HCT116 (cell line): ENCODE results near the gene PPP1R37. TPM values are rescaled to one million over a fixed set of nuclear protein-coding genes. Genes with fewer than 3 reads are reported as not detected.

ENCODE experiments used
- ATAC-seq: fragments of 200-7000 bp; cut with Tn5 transposase; 2 replicates; pipeline ENCODE4 v1.9.1; 2020; ENCODE audit warnings: mild to moderate bottlenecking, moderate library complexity
- BruUV-seq: library from RNA; stranded (reverse); fragments of 400-500 nt; replicated peaks from 2 replicates; lab custom pipeline; 2021; lab: Mats Ljungman, UMichigan
- CTCF ChIA-PET: fragments of 300-600 bp; sonication (Branson Sonifier 250); formaldehyde crosslinking; loops from one replicate; lab custom pipeline; 2021; ENCODE audit warnings: antibody characterized with exemption; lab: Charles Lee
- POLR2A ChIA-PET: fragments of 300-600, 350-600 bp; sonication (Branson Sonifier 250); formaldehyde crosslinking; loops from one replicate; lab custom pipeline; 2021; ENCODE audit warnings: antibody characterized with exemption; lab: Charles Lee
- RAD21 ChIA-PET, 2 experiments: fragments of 300-600 bp; sonication (Branson Sonifier 250); formaldehyde crosslinking; loops; one replicate each; lab custom pipeline; 2023; ENCODE audit warnings: low total read pairs in 2 of 2; ENCODE audit not compliant: uncharacterized antibody in 2 of 2, unreplicated experiment in 2 of 2, low non-redundant PET in 1 of 2; lab: Charles Lee
- DNase-seq: peaks from one replicate; pipeline ENCODE4 v3.0.0-alpha.2; 2010; ENCODE audit warnings: low read depth, low spot score
- H2AFZ ChIP-seq: fragments of 200-600 bp; shearing (Covaris generic), sonication (generic); 2 replicates; pipeline ENCODE4 v1.6.1; 2017; ENCODE audit warnings: low read depth, mixed run types, mixed read lengths, antibody characterized with exemption, low read length; ENCODE audit not compliant: poor library complexity, severe bottlenecking
- H3K27ac ChIP-seq: 2 replicates; pipeline ENCODE4 v1.5.1; 2012; ENCODE audit warnings: low read depth, low read length
- H3K27me3 ChIP-seq: fragments of 200-600 bp; sonication (generic); 2 replicates; pipeline ENCODE4 v1.6.1; 2016; ENCODE audit warnings: mixed run types, low read length, mixed read lengths; ENCODE audit not compliant: insufficient read depth
- H3K36me3 ChIP-seq, 2 experiments: fragments of 200-500 bp in 1 of 2; fragments of 200-600 bp in 1 of 2; sonication (Bioruptor generic) in 1 of 2; sonication (generic) in 1 of 2; 2 replicates each; pipeline versions ENCODE4 v1.5.1 to v1.6.1; 2014 to 2016; ENCODE audit warnings: low read length in 2 of 2, inconsistent platforms in 1 of 2, mixed read lengths in 1 of 2, mixed run types in 1 of 2; ENCODE audit not compliant: insufficient read depth in 2 of 2, control insufficient read depth in 1 of 2
- H3K4me1 ChIP-seq, 2 experiments: fragments of 200-600 bp in 1 of 2; sonication (generic) in 1 of 2; 2 replicates each; pipeline versions ENCODE4 v1.5.1 to v1.6.1; 2012 to 2017; ENCODE audit warnings: low read length in 2 of 2, inconsistent platforms in 1 of 2, mild to moderate bottlenecking in 1 of 2, mixed read lengths in 1 of 2, mixed run types in 1 of 2, moderate library complexity in 1 of 2; ENCODE audit not compliant: insufficient read depth in 2 of 2, control insufficient read depth in 1 of 2
- H3K4me2 ChIP-seq: fragments of 200-600 bp; sonication (generic); 2 replicates; pipeline ENCODE4 v1.6.1; 2017; ENCODE audit warnings: mixed run types, low read length, mixed read lengths
- H3K4me3 ChIP-seq, 2 experiments: fragments of 200-600 bp in 1 of 2; sonication (generic) in 1 of 2; replicated peaks in 1 of 2; 2 replicates each; pipeline ENCODE4 v1.5.1; 2011 to 2016; ENCODE audit warnings: low read length in 2 of 2, control low read depth in 1 of 2, low read depth in 1 of 2, mild to moderate bottlenecking in 1 of 2, mixed read lengths in 1 of 2, mixed run types in 1 of 2
- H3K79me2 ChIP-seq: fragments of 200-600 bp; sonication (generic); 2 replicates; pipeline ENCODE4 v1.6.1; 2017; ENCODE audit warnings: mild to moderate bottlenecking, mixed run types, low read length, moderate library complexity, mixed read lengths; ENCODE audit not compliant: insufficient read depth
- H3K9ac ChIP-seq: fragments of 200-600 bp; sonication (generic); 2 replicates; pipeline ENCODE4 v1.6.1; 2016; ENCODE audit warnings: low read length, mixed read lengths
- H3K9me2 ChIP-seq: fragments of 200-600 bp; sonication (generic), shearing (Covaris generic); 2 replicates; pipeline ENCODE4 v1.6.1; 2017; ENCODE audit warnings: mixed run types, mild to moderate bottlenecking, moderate library complexity; ENCODE audit not compliant: insufficient read depth
- H3K9me3 ChIP-seq, 2 experiments: fragments of 200-500 bp in 1 of 2; fragments of 200-600 bp in 1 of 2; sonication (Bioruptor generic) in 1 of 2; sonication (generic) in 1 of 2; 2 replicates each; pipeline ENCODE4 v1.6.1; 2014 to 2017; ENCODE audit warnings: low read length in 2 of 2, mixed read lengths in 2 of 2, inconsistent platforms in 1 of 2, low read depth in 1 of 2, mild to moderate bottlenecking in 1 of 2, mixed run types in 1 of 2, moderate library complexity in 1 of 2; ENCODE audit not compliant: control insufficient read depth in 1 of 2, insufficient read depth in 1 of 2
- H4K20me1 ChIP-seq: fragments of 200-600 bp; sonication (generic), shearing (Covaris generic); 2 replicates; pipeline ENCODE4 v1.6.1; 2017; ENCODE audit warnings: mixed run types, mild to moderate bottlenecking, moderate library complexity; ENCODE audit not compliant: insufficient read depth
- EGR1 ChIP-seq: IDR thresholded peaks from 2 replicates; pipeline ENCODE4 v1.6.1; 2012; ENCODE audit warnings: low read depth
- EZH2 ChIP-seq: fragments of 200-600 bp; sonication (generic); IDR thresholded peaks from 2 replicates; pipeline ENCODE4 v1.6.1; 2017; ENCODE audit warnings: antibody characterized with exemption, mixed run types
- EZH2phosphoT487 ChIP-seq: fragments of 200-600 bp; IDR thresholded peaks from 2 replicates; pipeline ENCODE4 v1.6.1; 2018; ENCODE audit warnings: antibody characterized with exemption, borderline replicate concordance
- FOSL1 ChIP-seq: IDR thresholded peaks from 2 replicates; pipeline ENCODE4 v1.6.1; 2012; ENCODE audit warnings: low read depth
- MAX ChIP-seq: IDR thresholded peaks from 2 replicates; pipeline ENCODE4 v1.6.1; 2012
- POLR2A ChIP-seq: IDR thresholded peaks from 2 replicates; pipeline ENCODE4 v1.7.0; 2011; ENCODE audit warnings: borderline replicate concordance; ENCODE audit not compliant: insufficient read depth, insufficient read length; ENCODE audit errors: extremely low read depth
- SIN3A ChIP-seq: IDR thresholded peaks from 2 replicates; pipeline ENCODE4 v1.6.1; 2012; ENCODE audit warnings: low read depth
- SP1 ChIP-seq: IDR thresholded peaks from 2 replicates; pipeline ENCODE4 v1.6.1; 2012; ENCODE audit warnings: low read depth
- SRF ChIP-seq: IDR thresholded peaks from 2 replicates; pipeline ENCODE4 v1.6.1; 2012; ENCODE audit warnings: low read depth
- TCF7L2 ChIP-seq: IDR thresholded peaks from 2 replicates; pipeline ENCODE4 v1.7.0; 2011; ENCODE audit warnings: borderline replicate concordance, inconsistent platforms; ENCODE audit not compliant: insufficient read depth, insufficient read length; ENCODE audit errors: extremely low read depth
- ZFX ChIP-seq: fragments of 450-650 bp; IDR thresholded peaks from 2 replicates; pipeline ENCODE4 v1.6.1; 2017
- ZNF274 ChIP-seq: fragments of 200-500 bp; sonication (Bioruptor generic); IDR thresholded peaks from 2 replicates; pipeline ENCODE4 v1.6.1; 2014; ENCODE audit warnings: mild to moderate bottlenecking, low read depth, low read length, inconsistent platforms
- intact Hi-C: fragments of 100-400 bp; cut with micrococcal nuclease; formaldehyde crosslinking; loops from 2 replicates; pipeline ENCODE4 v1.10.0; 2022
- total RNA-seq: library from RNA; stranded (reverse); gene quantifications from one replicate; pipeline ENCODE4 v1.2.1, GENCODE V29; 2021; ENCODE audit not compliant: unreplicated experiment
- TF ChIP-seq, protein P1 (sequence below): IDR thresholded peaks from 2 replicates; pipeline ENCODE4 v1.6.1; 2011; ENCODE audit warnings: mild to moderate bottlenecking, low read length, moderate library complexity; ENCODE audit not compliant: insufficient replicate concordance; ENCODE audit errors: extremely low read depth
- TF ChIP-seq, protein P2 (sequence below), 3 experiments: fragments of 200-600 bp in 1 of 3; sonication (generic) in 1 of 3; IDR thresholded peaks in 2 of 3; conservative IDR thresholded peaks in 1 of 3; 2 replicates each; pipeline ENCODE4 v1.5.1; 2012 to 2017; ENCODE audit warnings: low read depth in 2 of 3, low read length in 2 of 3, antibody characterized with exemption in 1 of 3, borderline replicate concordance in 1 of 3, control low read depth in 1 of 3, mild to moderate bottlenecking in 1 of 3, mixed read lengths in 1 of 3, mixed run types in 1 of 3, moderate library complexity in 1 of 3; ENCODE audit not compliant: insufficient read depth in 1 of 3

The PPP1R37 gene
- total RNA-seq, 1 experiment from 2014 or later: 32.7 TPM

DNA sequence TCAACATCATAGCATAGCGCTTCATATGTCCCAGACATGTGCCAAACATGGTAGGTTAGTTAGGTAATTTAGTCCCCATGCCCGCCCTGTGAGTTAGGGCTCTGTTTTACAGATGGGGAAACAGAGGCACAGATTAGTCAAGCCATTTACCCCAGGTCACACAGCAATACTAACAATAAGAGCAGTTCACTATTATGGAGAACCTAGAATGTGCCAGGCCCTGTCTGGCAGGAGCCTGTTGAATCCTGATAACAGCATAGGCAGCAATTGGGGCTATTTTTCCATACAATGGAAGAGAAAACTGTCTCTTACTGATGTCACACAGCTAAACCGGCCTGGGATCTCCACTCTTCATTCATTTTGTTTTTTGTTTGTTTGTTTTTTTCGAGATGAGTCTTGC is 6.5 kb upstream of the PPP1R37 start:
- Histone ChIP-seq H3K4me3 (no peak overlapping the region), H3K79me2 (peaks cover 66% of the 10 kb centered on the region), H2AFZ (no peak overlapping the region), H3K27ac (no peak overlapping the region), H3K4me2 (no peak overlapping the region), H3K9me2 (no peaks in the 10 kb centered on the region), H3K4me1 (peaks cover 4 to 17% of the 10 kb centered on the region in 2 experiments; a peak in 3 of 4 replicates), H4K20me1 (no peaks in the 10 kb centered on the region), H3K9me3 (no peaks in the 10 kb centered on the region), H3K27me3 (no peaks in the 10 kb centered on the region), H3K36me3 (peaks cover 2 to 32% of the 10 kb centered on the region in 2 experiments; a peak in 2 of 4 replicates), H3K9ac (no peak overlapping the region)
- CTCF ChIA-PET: no interaction called here
- RAD21 ChIA-PET: no interaction called here
- DNase-seq (no peak), ATAC-seq (no peak)
- no peak for TF ChIP-seq TCF7L2
- no peak for TF ChIP-seq EZH2
- no peak for TF ChIP-seq FOSL1
- TF ChIP-seq MAX: no peak
- TF ChIP-seq ZFX: no peak
- TF ChIP-seq POLR2A: no peak
- no peak for TF ChIP-seq SP1
- TF ChIP-seq, protein P1, sequence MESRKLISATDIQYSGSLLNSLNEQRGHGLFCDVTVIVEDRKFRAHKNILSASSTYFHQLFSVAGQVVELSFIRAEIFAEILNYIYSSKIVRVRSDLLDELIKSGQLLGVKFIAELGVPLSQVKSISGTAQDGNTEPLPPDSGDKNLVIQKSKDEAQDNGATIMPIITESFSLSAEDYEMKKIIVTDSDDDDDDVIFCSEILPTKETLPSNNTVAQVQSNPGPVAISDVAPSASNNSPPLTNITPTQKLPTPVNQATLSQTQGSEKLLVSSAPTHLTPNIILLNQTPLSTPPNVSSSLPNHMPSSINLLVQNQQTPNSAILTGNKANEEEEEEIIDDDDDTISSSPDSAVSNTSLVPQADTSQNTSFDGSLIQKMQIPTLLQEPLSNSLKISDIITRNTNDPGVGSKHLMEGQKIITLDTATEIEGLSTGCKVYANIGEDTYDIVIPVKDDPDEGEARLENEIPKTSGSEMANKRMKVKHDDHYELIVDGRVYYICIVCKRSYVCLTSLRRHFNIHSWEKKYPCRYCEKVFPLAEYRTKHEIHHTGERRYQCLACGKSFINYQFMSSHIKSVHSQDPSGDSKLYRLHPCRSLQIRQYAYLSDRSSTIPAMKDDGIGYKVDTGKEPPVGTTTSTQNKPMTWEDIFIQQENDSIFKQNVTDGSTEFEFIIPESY: no peak
- TF ChIP-seq, protein P2, sequence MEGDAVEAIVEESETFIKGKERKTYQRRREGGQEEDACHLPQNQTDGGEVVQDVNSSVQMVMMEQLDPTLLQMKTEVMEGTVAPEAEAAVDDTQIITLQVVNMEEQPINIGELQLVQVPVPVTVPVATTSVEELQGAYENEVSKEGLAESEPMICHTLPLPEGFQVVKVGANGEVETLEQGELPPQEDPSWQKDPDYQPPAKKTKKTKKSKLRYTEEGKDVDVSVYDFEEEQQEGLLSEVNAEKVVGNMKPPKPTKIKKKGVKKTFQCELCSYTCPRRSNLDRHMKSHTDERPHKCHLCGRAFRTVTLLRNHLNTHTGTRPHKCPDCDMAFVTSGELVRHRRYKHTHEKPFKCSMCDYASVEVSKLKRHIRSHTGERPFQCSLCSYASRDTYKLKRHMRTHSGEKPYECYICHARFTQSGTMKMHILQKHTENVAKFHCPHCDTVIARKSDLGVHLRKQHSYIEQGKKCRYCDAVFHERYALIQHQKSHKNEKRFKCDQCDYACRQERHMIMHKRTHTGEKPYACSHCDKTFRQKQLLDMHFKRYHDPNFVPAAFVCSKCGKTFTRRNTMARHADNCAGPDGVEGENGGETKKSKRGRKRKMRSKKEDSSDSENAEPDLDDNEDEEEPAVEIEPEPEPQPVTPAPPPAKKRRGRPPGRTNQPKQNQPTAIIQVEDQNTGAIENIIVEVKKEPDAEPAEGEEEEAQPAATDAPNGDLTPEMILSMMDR (IDR thresholded peaks at IDR 0.05 in 2 of 3, conservative IDR thresholded peaks at IDR 0.05 in 1 of 3; ENCODE audit: borderline replicate concordance in 1 of 3, insufficient read depth in 1 of 3, low read depth in 2 of 3, low read length in 2 of 3): no peak
- no peak for TF ChIP-seq SRF
- no peak for TF ChIP-seq EZH2phosphoT487
- no peak for TF ChIP-seq ZNF274
- no peak for TF ChIP-seq EGR1
- TF ChIP-seq SIN3A: no peak
- BruUV-seq: no TSS peak
- POLR2A ChIA-PET: no interaction called here
- intact Hi-C loops: no loop called here
